ENCODE data around the gene DAO. TPM values are rescaled to one million over a fixed set of nuclear protein-coding genes. Genes with fewer than 3 reads are reported as not detected.

Gene DAO
- total and polyA plus RNA-seq, 2 of the 4 experiments (the other 2 are of a cell fraction) = not detected

GRCh38 chr12:108845696-108846095, 34.2 kb upstream of the DAO start:
- Histone ChIP-seq H3K4me3 (ENCODE audit: insufficient read depth, low read depth, low read length) (no peak overlapping the region), H2BK15ac (ENCODE audit: low read depth, low read length) (no peak overlapping the region), H4K8ac (ENCODE audit: low read depth in 2 of 2, low read length in 2 of 2) (no peak overlapping the region), H3K4ac (ENCODE audit: low read depth, low read length) (no peak overlapping the region), H3K9me3 (ENCODE audit: control insufficient read depth, insufficient read depth, low read length) (no peaks in the 10 kb centered on the region), H3K9me1 (ENCODE audit: insufficient read depth, low read length) (peaks cover 26% of the 10 kb centered on the region), H3K9ac (ENCODE audit: low read depth, low read length) (no peak overlapping the region), H2AK9ac (replicated peaks; ENCODE audit: low read depth, low read length, poor library complexity) (no peak overlapping the region), H3K4me1 (ENCODE audit: control insufficient read depth, insufficient read depth, low read length) (peaks cover 15% of the 10 kb centered on the region), H2BK5ac (ENCODE audit: low read depth, low read length, poor library complexity, severe bottlenecking) (no peak overlapping the region), H3K14ac (replicated peaks; ENCODE audit: low read depth, low read length) (no peak overlapping the region), H3K79me1 (ENCODE audit: low read depth in 1 of 2, low read length in 2 of 2) (peaks cover 25 to 68% of the 10 kb centered on the region in 2 experiments), H4K91ac (ENCODE audit: insufficient read depth, low read depth, low read length) (no peak overlapping the region), H3K36me3 (ENCODE audit: control insufficient read depth, insufficient read depth, low read length) (peaks cover 59% of the 10 kb centered on the region), H2BK120ac (ENCODE audit: low read depth, low read length) (no peak overlapping the region), H3K4me2 (ENCODE audit: low read depth, low read length) (no peak overlapping the region), H2AK5ac (ENCODE audit: low read depth, low read length) (no peak overlapping the region), H4K5ac (ENCODE audit: low read depth, low read length) (no peak overlapping the region), H3K27me3 (ENCODE audit: control insufficient read depth, insufficient read depth, low read length) (no peaks in the 10 kb centered on the region), H3K23ac (ENCODE audit: low read depth, low read length) (no peak overlapping the region), H3K18ac (ENCODE audit: low read depth, low read length) (no peak overlapping the region), H2BK20ac (ENCODE audit: low read depth, low read length) (no peak overlapping the region; the same call in 1 of the 2 replicates), H3K56ac (ENCODE audit: extremely low read depth, insufficient read depth, low read length) (no peak overlapping the region), H4K20me1 (ENCODE audit: insufficient read depth, low read length) (peaks cover 17% of the 10 kb centered on the region; the same call in 1 of the 2 replicates), H2AFZ (replicated peaks; ENCODE audit: low read length, poor library complexity) (no peak overlapping the region), H3K27ac (ENCODE audit: insufficient read depth, low read length) (no peak overlapping the region)
- no CpG with 5 or more reads among the region's 2 CpGs for WGBS, 2 experiments (ENCODE audit: extremely low coverage in 2 of 2, insufficient read length in 1 of 2)
- intact Hi-C loops (cut with micrococcal nuclease) = no loop called here
- no TSS peak for BruUV-seq (replicated peaks)
- CTCF ChIA-PET = no interaction called here
- POLR2A ChIA-PET (ENCODE audit: unreplicated experiment) = no interaction called here
- in situ Hi-C loops (cut with MboI; ENCODE audit: low sequenced_read_pairs) = no loop called here
- DNase-seq = no peak
- dilution Hi-C loops (cut with HindIII; ENCODE audit: low sequenced_read_pairs, unreplicated experiment) = no loop called here
- TF ChIP-seq RAD21 (IDR thresholded peaks at IDR 0.05; ENCODE audit: low read length) (no peak), CHD1 (IDR thresholded peaks at IDR 0.05; ENCODE audit: low read depth, low read length) (no peak), CEBPB (IDR thresholded peaks at IDR 0.05; ENCODE audit: low read depth, low read length) (no peak), MAFK (IDR thresholded peaks at IDR 0.05; ENCODE audit: low read depth, low read length) (no peak), CTCF (conservative IDR thresholded peaks at IDR 0.05; ENCODE audit: low read depth, low read length) (no peak), NFE2L2 (IDR thresholded peaks at IDR 0.05; ENCODE audit: low read depth, low read length) (no peak), RFX5 (IDR thresholded peaks at IDR 0.05; ENCODE audit: low read depth, low read length) (no peak), POLR2A (IDR thresholded peaks at IDR 0.05; ENCODE audit: low read depth, low read length) (no peak), ELK1 (IDR thresholded peaks at IDR 0.05; ENCODE audit: borderline replicate concordance, low read depth, low read length) (no peak), FOS (IDR thresholded peaks at IDR 0.05; ENCODE audit: low read depth, low read length) (no peak), SMC3 (IDR thresholded peaks at IDR 0.05; ENCODE audit: low read depth, low read length) (no peak), MXI1 (IDR thresholded peaks at IDR 0.05; ENCODE audit: borderline replicate concordance, low read depth, low read length) (no peak), USF2 (IDR thresholded peaks at IDR 0.05; ENCODE audit: low read depth, low read length) (no peak), RCOR1 (IDR thresholded peaks at IDR 0.05; ENCODE audit: insufficient replicate concordance, low read length) (no peak), MAZ (IDR thresholded peaks at IDR 0.05; ENCODE audit: borderline replicate concordance, low read depth, low read length) (no peak), BHLHE40 (IDR thresholded peaks at IDR 0.05; ENCODE audit: low read depth, low read length) (no peak)
- no peak for ATAC-seq (ENCODE audit: low read depth)

All from IMR-90 (cell line).